ENCODE measurements around the gene ADAMTS3.

Gene ADAMTS3

DNA sequence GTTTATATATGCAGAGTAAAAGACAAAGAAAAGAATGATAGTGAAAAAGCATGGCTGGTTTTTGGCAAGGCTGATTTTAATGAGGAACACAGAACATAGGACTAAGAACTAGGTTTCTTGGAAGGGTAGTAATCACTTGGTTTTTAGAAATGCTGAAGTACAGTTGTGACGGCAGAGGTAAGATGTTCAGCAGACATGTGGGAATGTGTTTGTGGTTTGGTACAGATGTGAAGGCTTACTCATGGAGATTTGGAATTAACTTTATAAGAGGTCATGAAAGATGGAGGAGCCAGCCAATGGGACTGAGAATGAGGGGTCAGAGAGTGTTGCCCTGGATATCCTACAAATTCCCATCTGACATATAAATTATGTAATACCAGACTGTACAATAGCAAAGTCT is 293.6 kb downstream of the ADAMTS3 start:
- no peaks in the 10 kb centered on the region for H3K4me1 ChIP-seq (ENCODE audit: insufficient read depth, low read length)
- H3K36me3 ChIP-seq (ENCODE audit: insufficient read depth, low read length): no peaks in the 10 kb centered on the region
- H3K9me3 ChIP-seq (ENCODE audit: low read length): no peaks in the 10 kb centered on the region
- no peaks in the 10 kb centered on the region for H3K27me3 ChIP-seq (ENCODE audit: control insufficient read depth in 1 of 2, insufficient read depth in 2 of 2, low read length in 2 of 2)
- no peak overlapping the region for H3K9ac ChIP-seq (ENCODE audit: low read length)
- H3K27ac ChIP-seq (ENCODE audit: low read depth, low read length): no peak overlapping the region
- H3K4me3 ChIP-seq (ENCODE audit: low read depth in 1 of 2, low read length in 2 of 2): no peak overlapping the region

- H3K27ac ChIP-seq (ENCODE audit: low read depth, low read length): no peak overlapping the region
- no peak overlapping the region for H3K9ac ChIP-seq (ENCODE audit: low read length)
- H3K9me3 ChIP-seq (ENCODE audit: low read length): no peaks in the 10 kb centered on the region
- H3K27me3 ChIP-seq (ENCODE audit: control insufficient read depth in 1 of 2, insufficient read depth in 2 of 2, low read length in 2 of 2): no peaks in the 10 kb centered on the region
- H3K36me3 ChIP-seq (ENCODE audit: insufficient read depth, low read length): no peaks in the 10 kb centered on the region
- no peaks in the 10 kb centered on the region for H3K4me1 ChIP-seq (ENCODE audit: insufficient read depth, low read length)
- no peak overlapping the region for H3K4me3 ChIP-seq (ENCODE audit: low read depth in 1 of 2, low read length in 2 of 2)
Observed at GRCh38 chr4:72274251-72274650, 294.8 kb downstream of the ADAMTS3 start.

- H3K27me3 ChIP-seq (ENCODE audit: control insufficient read depth in 1 of 2, insufficient read depth in 2 of 2, low read length in 2 of 2): no peaks in the 10 kb centered on the region
- H3K4me3 ChIP-seq (ENCODE audit: low read depth in 1 of 2, low read length in 2 of 2): no peak overlapping the region
- H3K9ac ChIP-seq (ENCODE audit: low read length): no peak overlapping the region
- H3K36me3 ChIP-seq (ENCODE audit: insufficient read depth, low read length): no peaks in the 10 kb centered on the region
- H3K27ac ChIP-seq (ENCODE audit: low read depth, low read length): no peak overlapping the region
- no peaks in the 10 kb centered on the region for H3K4me1 ChIP-seq (ENCODE audit: insufficient read depth, low read length)
- no peaks in the 10 kb centered on the region for H3K9me3 ChIP-seq (ENCODE audit: low read length)
Observed at GRCh38 chr4:72255269-72255668, 313.8 kb downstream of the ADAMTS3 start.

DNA sequence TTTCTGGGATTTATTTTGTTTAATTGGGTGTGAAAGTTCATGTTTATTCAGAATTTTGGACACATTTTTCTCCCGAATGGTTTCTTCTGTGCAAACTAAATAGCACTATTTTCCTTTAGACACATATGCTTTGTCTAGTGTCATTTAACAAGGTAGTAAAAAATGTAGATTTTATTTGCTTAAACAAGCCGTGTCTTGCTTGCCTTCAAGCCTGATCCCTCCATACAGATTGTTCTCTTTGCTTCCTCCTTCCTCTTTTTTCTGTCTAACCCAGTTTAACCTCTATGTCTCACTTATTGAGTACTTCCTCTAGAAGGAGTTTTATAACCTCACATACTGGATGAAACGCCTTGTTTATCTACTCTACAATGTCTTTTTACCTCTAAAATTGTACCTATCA is 325.4 kb downstream of the ADAMTS3 start:
- Histone ChIP-seq H3K27me3 (ENCODE audit: control insufficient read depth in 1 of 2, insufficient read depth in 2 of 2, low read length in 2 of 2) (no peaks in the 10 kb centered on the region), H3K9ac (ENCODE audit: low read length) (no peak overlapping the region)

DNA sequence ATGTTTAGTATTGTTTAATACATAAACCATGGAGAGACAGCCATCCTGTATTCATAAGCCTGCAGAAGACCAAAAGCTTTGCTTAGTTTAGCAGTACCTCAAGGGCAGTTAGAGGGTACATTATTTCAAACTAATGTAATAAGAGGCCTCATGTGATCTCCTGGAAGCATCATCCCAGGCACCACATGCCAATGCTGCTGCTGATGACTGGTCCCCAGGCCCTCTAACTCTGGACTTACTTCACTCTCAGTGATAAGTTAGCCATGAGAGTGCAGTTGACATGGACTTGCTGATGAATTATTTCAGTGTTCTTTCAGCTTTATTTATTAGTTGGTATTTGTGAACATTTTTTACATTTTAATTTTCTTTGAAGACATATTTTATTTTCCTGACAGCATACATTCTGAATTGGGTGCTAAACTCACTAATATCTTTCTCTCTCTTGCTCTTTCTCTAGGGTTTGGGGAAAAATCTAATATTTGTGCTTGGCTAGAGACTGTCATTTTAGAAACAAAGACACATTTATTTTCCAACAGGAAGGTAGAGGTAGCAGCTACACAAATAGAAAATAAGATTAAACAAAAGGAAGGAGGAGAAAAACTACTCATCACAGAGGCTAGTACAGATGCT is 329.4 kb downstream of the ADAMTS3 start:
- no peaks in the 10 kb centered on the region for H3K4me1 ChIP-seq (ENCODE audit: insufficient read depth, low read length)
- no peaks in the 10 kb centered on the region for H3K9me3 ChIP-seq (ENCODE audit: low read length)
- H3K9ac ChIP-seq (ENCODE audit: low read length): no peak overlapping the region
- H3K27me3 ChIP-seq (ENCODE audit: control insufficient read depth in 1 of 2, insufficient read depth in 2 of 2, low read length in 2 of 2): no peaks in the 10 kb centered on the region
- H3K4me3 ChIP-seq (ENCODE audit: low read depth in 1 of 2, low read length in 2 of 2): no peak overlapping the region
- no peak overlapping the region for H3K27ac ChIP-seq (ENCODE audit: low read depth, low read length)
- no peaks in the 10 kb centered on the region for H3K36me3 ChIP-seq (ENCODE audit: insufficient read depth, low read length)

More for the DNA sequence above, 325.4 kb downstream of the ADAMTS3 start:
- Histone ChIP-seq H3K9me3 (ENCODE audit: low read length) (no peaks in the 10 kb centered on the region), H3K4me3 (ENCODE audit: low read depth in 1 of 2, low read length in 2 of 2) (no peak overlapping the region), H3K4me1 (ENCODE audit: insufficient read depth, low read length) (no peaks in the 10 kb centered on the region), H3K27ac (ENCODE audit: low read depth, low read length) (no peak overlapping the region), H3K36me3 (ENCODE audit: insufficient read depth, low read length) (no peaks in the 10 kb centered on the region)

All from muscle layer of colon (tissue), 2 donors.